Sigmoid colon (tissue), 7 donors: Measurements from ENCODE around the gene STEAP4. TPM values are rescaled to one million over a fixed set of nuclear protein-coding genes. Genes with fewer than 3 reads are reported as not detected.

ENCODE experiments used
- DNase-seq: peaks from one replicate; pipeline ENCODE4 v3.0.0-alpha.2; 2019
- H3K27ac ChIP-seq, 4 donors: fragments of 200-600 bp; sonication (generic); one replicate each; pipeline ENCODE4 v1.5.1; 2016 to 2019; ENCODE audit warnings: mild to moderate bottlenecking in 1 of 4
- H3K27me3 ChIP-seq, 3 donors: fragments of 200-600 bp; sonication (generic); one replicate each; pipeline ENCODE4 v1.5.1; 2019; ENCODE audit warnings: mild to moderate bottlenecking in 1 of 3
- H3K36me3 ChIP-seq, 4 donors: fragments of 200-600 bp; sonication (generic); one replicate each; pipeline ENCODE4 v1.5.1; 2016 to 2019
- H3K4me1 ChIP-seq, 4 donors: fragments of 200-600 bp; sonication (generic); one replicate each; pipeline ENCODE4 v1.5.1; 2017 to 2019
- H3K4me3 ChIP-seq, 4 donors: fragments of 200-600 bp; sonication (generic); one replicate each; pipeline ENCODE4 v1.5.1; 2017 to 2019; ENCODE audit warnings: mild to moderate bottlenecking in 2 of 4, moderate library complexity in 1 of 4
- H3K9me3 ChIP-seq, 4 donors: fragments of 200-600 bp in 3 of 4; sonication (generic) in 3 of 4; one replicate each; pipeline versions ENCODE4 v1.5.1 to v1.6.1; 2013 to 2019
- EP300 ChIP-seq, 4 donors: sonication (generic); formaldehyde crosslinking; IDR thresholded peaks; one replicate each; pipeline ENCODE4 v1.6.1; 2017; ENCODE audit warnings: antibody characterized with exemption in 4 of 4
- POLR2A ChIP-seq, 2 donors: fragments of 450-650 bp; IDR thresholded peaks; one replicate each; pipeline ENCODE4 v1.6.1; 2016; ENCODE audit warnings: antibody characterized with exemption in 2 of 2, mild to moderate bottlenecking in 2 of 2, moderate library complexity in 2 of 2
- POLR2AphosphoS5 ChIP-seq, 4 donors: sonication (generic); formaldehyde crosslinking; IDR thresholded peaks; one replicate each; pipeline ENCODE4 v1.6.1; 2017; ENCODE audit warnings: antibody characterized with exemption in 4 of 4
- WGBS, 2 donors: extraction: QIAGEN DNeasy Blood & Tissue Kit; methylation state at CpG; one replicate each; pipeline ENCODE4 v1.1.7; 2013; 5-methylcytosine and 5-hydroxymethylcytosine counted together
- intact Hi-C: fragments of 100-400 bp; cut with DNase I; formaldehyde crosslinking; loops from one replicate; pipeline ENCODE4 v1.15.1; 2023
- polyA plus RNA-seq, 3 donors: library from polyadenylated mRNA; stranded (reverse); fragments of 200-250 nt; gene quantifications; one replicate each; pipeline ENCODE4 v1.2.3, GENCODE V29; 2013
- total RNA-seq, 4 donors: library from RNA; depleted of rRNA; stranded (reverse); fragments of >200 nt; gene quantifications; one replicate each; pipeline ENCODE4 v1.1.0, GENCODE V29; 2016
- TF ChIP-seq, protein P1 (sequence below), 4 experiments: fragments of 450-650 bp in 3 of 4; fragments of 200-600 bp in 1 of 4; IDR thresholded peaks; one replicate each; pipeline ENCODE4 v1.5.1; 2016 to 2019; ENCODE audit warnings: antibody characterized with exemption in 4 of 4, mild to moderate bottlenecking in 3 of 4, moderate library complexity in 2 of 4
- donor health status: healthy with polysubstance abuse.
- donor health status: Bipolar disorder and iron deficiency.
- donor health status: healthy.

The STEAP4 gene
- total and polyA plus RNA-seq, 7 donors = 0.23 to 15.8 (median 10.5) TPM

DNA sequence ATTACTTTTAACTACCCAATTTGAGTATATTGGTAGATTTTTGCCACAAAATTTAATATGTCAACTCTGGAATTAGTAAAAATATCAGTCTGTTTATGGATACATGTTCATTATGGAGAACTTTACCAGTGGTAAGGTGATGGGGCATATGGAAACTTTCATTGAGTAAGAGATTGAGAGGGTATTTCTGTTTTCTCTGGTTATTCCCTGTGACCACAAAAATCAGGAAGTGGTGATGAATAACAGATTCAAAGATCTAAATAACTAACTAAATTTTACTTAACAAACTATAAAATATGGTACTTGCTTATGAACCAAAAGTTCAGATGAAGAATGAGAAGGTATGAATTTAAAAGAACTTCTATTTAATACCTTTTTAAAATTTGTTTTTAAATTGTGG lies 22.1 kb upstream of the STEAP4 start:
- intact Hi-C loops = no loop called here
- TF ChIP-seq EP300 (IDR thresholded peaks at IDR 0.05) = no peak
- TF ChIP-seq, protein P1, sequence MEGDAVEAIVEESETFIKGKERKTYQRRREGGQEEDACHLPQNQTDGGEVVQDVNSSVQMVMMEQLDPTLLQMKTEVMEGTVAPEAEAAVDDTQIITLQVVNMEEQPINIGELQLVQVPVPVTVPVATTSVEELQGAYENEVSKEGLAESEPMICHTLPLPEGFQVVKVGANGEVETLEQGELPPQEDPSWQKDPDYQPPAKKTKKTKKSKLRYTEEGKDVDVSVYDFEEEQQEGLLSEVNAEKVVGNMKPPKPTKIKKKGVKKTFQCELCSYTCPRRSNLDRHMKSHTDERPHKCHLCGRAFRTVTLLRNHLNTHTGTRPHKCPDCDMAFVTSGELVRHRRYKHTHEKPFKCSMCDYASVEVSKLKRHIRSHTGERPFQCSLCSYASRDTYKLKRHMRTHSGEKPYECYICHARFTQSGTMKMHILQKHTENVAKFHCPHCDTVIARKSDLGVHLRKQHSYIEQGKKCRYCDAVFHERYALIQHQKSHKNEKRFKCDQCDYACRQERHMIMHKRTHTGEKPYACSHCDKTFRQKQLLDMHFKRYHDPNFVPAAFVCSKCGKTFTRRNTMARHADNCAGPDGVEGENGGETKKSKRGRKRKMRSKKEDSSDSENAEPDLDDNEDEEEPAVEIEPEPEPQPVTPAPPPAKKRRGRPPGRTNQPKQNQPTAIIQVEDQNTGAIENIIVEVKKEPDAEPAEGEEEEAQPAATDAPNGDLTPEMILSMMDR (IDR thresholded peaks at IDR 0.05) = no peak
- no peak for TF ChIP-seq POLR2A (IDR thresholded peaks at IDR 0.05)
- TF ChIP-seq POLR2AphosphoS5 (IDR thresholded peaks at IDR 0.05) = no peak

DNA sequence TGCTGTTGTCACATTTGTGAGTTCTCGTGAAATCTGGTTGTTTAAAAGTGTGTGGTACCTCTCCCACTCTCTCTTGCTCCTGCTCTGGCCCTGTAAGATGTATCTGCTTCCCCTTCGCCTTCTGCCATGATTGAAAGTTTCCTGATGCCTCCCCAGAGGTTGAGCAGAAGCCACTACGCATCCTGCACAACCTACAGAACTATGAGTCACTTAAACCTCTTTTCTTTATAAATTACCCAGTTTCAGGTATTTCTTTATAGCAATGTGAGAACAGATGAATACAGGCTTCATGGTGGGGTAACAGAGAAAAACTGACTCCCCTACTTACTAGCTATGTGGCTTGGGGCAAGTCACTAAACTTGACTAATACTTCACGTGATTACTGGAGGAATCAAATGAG lies 18.0 kb upstream of the STEAP4 start:
- H3K36me3 ChIP-seq = no peaks in the 10 kb centered on the region
- no peaks in the 10 kb centered on the region for H3K27me3 ChIP-seq
- no peak overlapping the region for H3K27ac ChIP-seq
- H3K4me3 ChIP-seq = no peak overlapping the region
- intact Hi-C loops = no loop called here
- H3K9me3 ChIP-seq = no peaks in the 10 kb centered on the region
- WGBS, 2 donors = 86 to 90% methylated on average over 4 of the region's 4 CpGs
- H3K4me1 ChIP-seq = no peaks in the 10 kb centered on the region
- DNase-seq = no peak
- TF ChIP-seq POLR2A (IDR thresholded peaks at IDR 0.05) (no peak), POLR2AphosphoS5 (IDR thresholded peaks at IDR 0.05) (no peak), EP300 (IDR thresholded peaks at IDR 0.05) (no peak)
- TF ChIP-seq, protein P1 (IDR thresholded peaks at IDR 0.05) = no peak

More for the DNA sequence above, 22.1 kb upstream of the STEAP4 start:
- Histone ChIP-seq H3K4me1 (no peaks in the 10 kb centered on the region), H3K27ac (no peak overlapping the region), H3K4me3 (no peak overlapping the region), H3K36me3 (no peaks in the 10 kb centered on the region), H3K9me3 (no peaks in the 10 kb centered on the region), H3K27me3 (no peaks in the 10 kb centered on the region)
- DNase-seq = no peak

DNA sequence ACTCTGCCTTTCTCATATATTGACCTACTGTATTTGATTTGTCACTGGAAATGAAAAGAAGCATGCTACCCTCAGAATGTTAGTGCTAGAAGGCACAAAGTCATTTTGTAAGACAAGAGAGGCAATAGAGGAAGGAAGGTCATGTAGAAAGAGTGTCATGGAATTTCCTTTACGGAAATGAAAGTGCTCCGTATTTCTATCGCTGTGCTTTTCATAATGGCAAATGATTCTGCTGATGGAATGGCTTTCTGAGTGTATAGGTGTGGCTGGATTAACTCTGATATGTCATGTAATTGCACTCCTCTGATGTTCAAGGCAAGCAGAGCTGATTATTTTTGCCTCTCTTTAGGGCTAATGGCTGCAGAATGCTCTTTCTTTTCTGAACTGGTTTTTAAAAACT lies 15.5 kb upstream of the STEAP4 start:
- Histone ChIP-seq H3K36me3 (no peaks in the 10 kb centered on the region), H3K4me1 (no peaks in the 10 kb centered on the region), H3K27ac (no peak overlapping the region), H3K27me3 (no peaks in the 10 kb centered on the region), H3K9me3 (no peaks in the 10 kb centered on the region), H3K4me3 (no peak overlapping the region)
- 76 to 77% methylated on average over 3 of the region's 3 CpGs for WGBS, 2 donors
- DNase-seq = no peak
- intact Hi-C loops = no loop called here
- TF ChIP-seq, protein P1 (IDR thresholded peaks at IDR 0.05) = no peak
- no peak for TF ChIP-seq POLR2AphosphoS5 (IDR thresholded peaks at IDR 0.05)
- TF ChIP-seq EP300 (IDR thresholded peaks at IDR 0.05) = no peak
- TF ChIP-seq POLR2A (IDR thresholded peaks at IDR 0.05) = no peak

DNA sequence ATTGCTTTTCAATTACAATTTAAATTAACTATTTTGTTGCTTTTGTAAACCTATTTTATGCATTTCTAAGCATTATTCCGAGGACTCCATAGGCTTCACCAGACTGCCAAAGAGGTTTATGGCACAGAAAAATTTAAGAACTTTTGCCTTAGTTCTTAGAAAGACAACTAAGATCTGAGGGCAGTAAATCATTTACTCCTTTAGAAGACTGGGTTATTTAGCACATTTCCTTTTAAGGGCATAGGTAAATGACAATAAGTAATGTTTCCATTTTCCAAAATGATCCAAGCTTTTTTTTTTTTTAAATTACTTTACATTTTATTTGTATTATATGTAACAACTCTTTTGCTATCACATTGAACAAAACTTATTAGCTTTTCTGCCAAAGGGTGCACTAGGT lies 15.0 kb upstream of the STEAP4 start:
- H3K4me1 ChIP-seq = no peaks in the 10 kb centered on the region
- intact Hi-C loops = no loop called here
- H3K9me3 ChIP-seq = no peaks in the 10 kb centered on the region
- no peak overlapping the region for H3K4me3 ChIP-seq
- no peaks in the 10 kb centered on the region for H3K27me3 ChIP-seq
- no peaks in the 10 kb centered on the region for H3K36me3 ChIP-seq
- no peak for TF ChIP-seq EP300 (IDR thresholded peaks at IDR 0.05)
- TF ChIP-seq POLR2AphosphoS5 (IDR thresholded peaks at IDR 0.05) = no peak
- TF ChIP-seq, protein P1 (IDR thresholded peaks at IDR 0.05) = no peak
- TF ChIP-seq POLR2A (IDR thresholded peaks at IDR 0.05) = no peak
- DNase-seq = no peak
- 84 to 90% methylated on average over 1 of the region's 1 CpG for WGBS, 2 donors
- no peak overlapping the region for H3K27ac ChIP-seq

DNA sequence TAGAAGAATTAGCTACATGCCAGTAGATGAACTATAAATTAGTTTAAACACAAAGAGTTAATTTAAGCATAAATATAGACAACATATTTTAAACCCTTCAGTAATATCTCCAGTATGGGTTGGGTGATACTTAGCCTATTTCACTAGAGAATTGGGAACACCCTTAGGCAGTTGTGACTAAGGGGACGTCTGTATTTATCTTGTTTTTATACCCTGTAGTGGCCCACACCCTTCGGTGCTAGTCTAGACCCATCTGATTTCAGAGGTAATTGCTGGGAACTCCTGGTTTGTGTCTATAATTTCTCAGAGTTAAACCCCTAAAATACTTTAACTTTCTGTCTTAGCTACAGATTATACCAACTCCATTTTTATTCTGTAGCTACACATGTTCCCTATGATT lies 11.5 kb upstream of the STEAP4 start:
- no peak overlapping the region for H3K27ac ChIP-seq
- peaks cover 0 to 5% (median 0%) of the 10 kb centered on the region in 4 donors for H3K4me1 ChIP-seq
- WGBS, 2 donors = 77 to 85% methylated on average over 2 of the region's 2 CpGs
- no peak for DNase-seq
- H3K36me3 ChIP-seq = no peaks in the 10 kb centered on the region
- no peaks in the 10 kb centered on the region for H3K27me3 ChIP-seq
- no peaks in the 10 kb centered on the region for H3K9me3 ChIP-seq
- H3K4me3 ChIP-seq = no peak overlapping the region
- no peak for TF ChIP-seq EP300 (IDR thresholded peaks at IDR 0.05)
- no peak for TF ChIP-seq POLR2A (IDR thresholded peaks at IDR 0.05)
- TF ChIP-seq, protein P1 (IDR thresholded peaks at IDR 0.05) = no peak
- TF ChIP-seq POLR2AphosphoS5 (IDR thresholded peaks at IDR 0.05) = no peak
- intact Hi-C loops = no loop called here
